ENCODE results near the gene FAM107B. TPM values are rescaled to one million over a fixed set of nuclear protein-coding genes. Genes with fewer than 3 reads are reported as not detected.
"Not testable (repeated sequence)": the region's sequence is repeated elsewhere in the genome, so short reads cannot be mapped to it uniquely, and the experiment has no call there.

FAM107B gene
- total and polyA plus RNA-seq, 4 donors: 24.9 to 58.1 (median 30.9) TPM

- Histone ChIP-seq H3K9ac (ENCODE audit: low read depth in 1 of 2, low read length in 2 of 2) (no peak overlapping the region), H3K27me3 (ENCODE audit: control insufficient read depth in 4 of 4, insufficient read depth in 4 of 4, low read length in 3 of 4) (no peaks in the 10 kb centered on the region), H3K9me3 (ENCODE audit: control insufficient read depth in 4 of 4, low read length in 3 of 4) (no peaks in the 10 kb centered on the region), H3K4me3 (ENCODE audit: low read depth in 1 of 3, low read length in 3 of 3) (no peak overlapping the region), H3K4me1 (ENCODE audit: control insufficient read depth in 4 of 4, insufficient read depth in 4 of 4, low read length in 3 of 4) (no peaks in the 10 kb centered on the region), H3K36me3 (ENCODE audit: control insufficient read depth in 4 of 4, insufficient read depth in 3 of 4, low read depth in 1 of 4, low read length in 3 of 4) (no peaks in the 10 kb centered on the region), H3K27ac (ENCODE audit: low read depth in 1 of 2, low read length in 2 of 2) (no peak overlapping the region)
- peak in 1 of 2 donors; percentile 27 for TF ChIP-seq RXRA (IDR thresholded peaks at IDR 0.05)
- TF ChIP-seq FOXA2 (IDR thresholded peaks at IDR 0.05): no peak
- WGBS: 79% methylated on average over 7 of the region's 7 CpGs
- no peak for DNase-seq (ENCODE audit: low spot score)
Observed at GRCh38 chr10:14635043-14635710, 139.5 kb downstream of the FAM107B start.

GRCh38 chr10:14634572-14634971 is 140.1 kb downstream of the FAM107B start:
- H3K9ac ChIP-seq (ENCODE audit: low read depth in 1 of 2, low read length in 2 of 2); DNase-seq (ENCODE audit: low spot score); H3K36me3 ChIP-seq (ENCODE audit: control insufficient read depth in 4 of 4, insufficient read depth in 3 of 4, low read depth in 1 of 4, low read length in 3 of 4); H3K4me3 ChIP-seq (ENCODE audit: low read depth in 1 of 3, low read length in 3 of 3); H3K4me1 ChIP-seq (ENCODE audit: control insufficient read depth in 4 of 4, insufficient read depth in 4 of 4, low read length in 3 of 4); H3K27me3 ChIP-seq (ENCODE audit: control insufficient read depth in 4 of 4, insufficient read depth in 4 of 4, low read length in 3 of 4); H3K27ac ChIP-seq (ENCODE audit: low read depth in 1 of 2, low read length in 2 of 2); H3K9me3 ChIP-seq (ENCODE audit: control insufficient read depth in 4 of 4, low read length in 3 of 4): not testable (repeated sequence)
- WGBS: 86% methylated on average over 5 of the region's 5 CpGs

GRCh38 chr10:14625765-14626525 is 148.8 kb downstream of the FAM107B start:
- TF ChIP-seq HNF4A (conservative IDR thresholded peaks at IDR 0.05) (no peak), REST (IDR thresholded peaks at IDR 0.05) (no peak), FOXA1 (IDR thresholded peaks at IDR 0.05) (no peak), SP1 (IDR thresholded peaks at IDR 0.05) (no peak), HNF4G (IDR thresholded peaks at IDR 0.05) (no peak), CTCF (IDR thresholded peaks at IDR 0.05; ENCODE audit: low read depth, low read length, missing input control) (no peak), GABPA (IDR thresholded peaks at IDR 0.05 in 1 of 2, conservative IDR thresholded peaks at IDR 0.05 in 1 of 2) (no peak), JUND (IDR thresholded peaks at IDR 0.05) (no peak), RXRA (IDR thresholded peaks at IDR 0.05) (no peak)
- H3K27me3 ChIP-seq (ENCODE audit: control insufficient read depth in 4 of 4, insufficient read depth in 4 of 4, low read length in 3 of 4): no peaks in the 10 kb centered on the region
- no peak for DNase-seq (ENCODE audit: low spot score)
- H3K27ac ChIP-seq (ENCODE audit: low read depth in 1 of 2, low read length in 2 of 2): no peak overlapping the region
- no peaks in the 10 kb centered on the region for H3K9me3 ChIP-seq (ENCODE audit: control insufficient read depth in 4 of 4, low read length in 3 of 4)
- H3K4me1 ChIP-seq (ENCODE audit: control insufficient read depth in 4 of 4, insufficient read depth in 4 of 4, low read length in 3 of 4): no peaks in the 10 kb centered on the region
- no peak overlapping the region for H3K9ac ChIP-seq (ENCODE audit: low read depth in 1 of 2, low read length in 2 of 2)
- no peak overlapping the region for H3K4me3 ChIP-seq (ENCODE audit: low read depth in 1 of 3, low read length in 3 of 3)
- no peaks in the 10 kb centered on the region for H3K36me3 ChIP-seq (ENCODE audit: control insufficient read depth in 4 of 4, insufficient read depth in 3 of 4, low read depth in 1 of 4, low read length in 3 of 4)
- 74% methylated on average over 10 of the region's 10 CpGs for WGBS
